H1 (cell line): ENCODE measurements around the gene PSMC4. TPM values are rescaled to one million over a fixed set of nuclear protein-coding genes. Genes with fewer than 3 reads are reported as not detected.
A peak's percentile ranks its signal among the peaks of the same experiment; 100 is the strongest.

Experiments
- CTCF ChIA-PET: fragments of 300-600 bp; sonication (Branson Sonifier 250); formaldehyde crosslinking; loops from one replicate; lab custom pipeline; 2021; ENCODE audit not compliant: partially characterized antibody; lab: Charles Lee
- POLR2A ChIA-PET: fragments of 300-600 bp; sonication (Branson Sonifier 250); formaldehyde crosslinking; loops from one replicate; lab custom pipeline; 2021; ENCODE audit warnings: inconsistent platforms; ENCODE audit not compliant: partially characterized antibody; lab: Charles Lee
- DNase-seq, 2 experiments: peaks; one replicate each; pipeline versions ENCODE4 v3.0.0 to v3.0.0-alpha.2; 2010 to 2022; ENCODE audit warnings: low spot score in 2 of 2, low read depth in 1 of 2, mixed read lengths in 1 of 2
- FAIRE-seq: peaks from 2 replicates; lab custom pipeline; 2011; peaks lifted over from hg19 to GRCh38; lab: Jason Lieb, UNC
- H2AFZ ChIP-seq: 2 replicates; pipeline ENCODE4 v1.8.1; 2012; ENCODE audit warnings: low read length, inconsistent platforms
- H2AK5ac ChIP-seq: 2 replicates; pipeline ENCODE4 v1.6.1; 2013; ENCODE audit warnings: low read depth, low read length
- H2BK120ac ChIP-seq: replicated peaks from 2 replicates; pipeline ENCODE3; 2013; ENCODE audit warnings: low read depth, low read length, inconsistent platforms
- H2BK12ac ChIP-seq: 2 replicates; pipeline ENCODE4 v1.6.1; 2013; ENCODE audit warnings: low read depth, low read length
- H2BK15ac ChIP-seq: 2 replicates; pipeline ENCODE4 v1.6.1; 2013; ENCODE audit warnings: low read length
- H2BK20ac ChIP-seq: 2 replicates; pipeline ENCODE4 v1.6.1; 2013; ENCODE audit warnings: low read length
- H2BK5ac ChIP-seq: 2 replicates; pipeline ENCODE4 v1.6.1; 2013; ENCODE audit warnings: low read depth, low read length
- H3K14ac ChIP-seq: 2 replicates; pipeline ENCODE4 v1.6.1; 2013; ENCODE audit warnings: inconsistent platforms; ENCODE audit not compliant: insufficient read length
- H3K18ac ChIP-seq: 2 replicates; pipeline ENCODE4 v1.6.1; 2013; ENCODE audit warnings: low read length; ENCODE audit errors: extremely low read depth
- H3K23ac ChIP-seq: 2 replicates; pipeline ENCODE4 v1.6.1; 2013; ENCODE audit warnings: inconsistent platforms; ENCODE audit not compliant: insufficient read length
- H3K23me2 ChIP-seq: 2 replicates; pipeline ENCODE4 v1.6.1; 2013; ENCODE audit warnings: low read depth, low read length
- H3K27ac ChIP-seq: 2 replicates; pipeline ENCODE4 v1.6.1; 2011; ENCODE audit warnings: low read depth, low read length, inconsistent platforms
- H3K27me3 ChIP-seq, 4 experiments: replicated peaks in 1 of 4; 1 replicate in 1 of 4; 2 replicates in 3 of 4; pipeline versions ENCODE4 v1.6.1 to v1.8.1; 2011 to 2013; ENCODE audit warnings: low read length in 3 of 4, mild to moderate bottlenecking in 3 of 4, inconsistent platforms in 2 of 4, mixed read lengths in 2 of 4, moderate library complexity in 1 of 4; ENCODE audit not compliant: control insufficient read depth in 3 of 4, insufficient read depth in 3 of 4; ENCODE audit errors: extremely low read depth in 1 of 4
- H3K36me3 ChIP-seq, 4 experiments: 2 replicates each; pipeline versions ENCODE4 v1.6.1 to v1.8.1; 2011 to 2013; ENCODE audit warnings: mild to moderate bottlenecking in 4 of 4, low read length in 3 of 4, moderate library complexity in 2 of 4, control low read depth in 1 of 4, inconsistent platforms in 1 of 4; ENCODE audit not compliant: insufficient read depth in 4 of 4, control insufficient read depth in 2 of 4
- H3K4ac ChIP-seq: replicated peaks from 2 replicates; pipeline ENCODE3; 2013; ENCODE audit warnings: low read length, low read depth, mixed read lengths, inconsistent platforms; ENCODE audit not compliant: insufficient read length
- H3K4me1 ChIP-seq, 4 experiments: replicated peaks in 1 of 4; 1 replicate in 1 of 4; 2 replicates in 3 of 4; pipeline versions ENCODE4 v1.6.1 to v1.8.1; 2011 to 2013; ENCODE audit warnings: low read length in 3 of 4, inconsistent platforms in 2 of 4, mixed read lengths in 1 of 4; ENCODE audit not compliant: insufficient read depth in 4 of 4, control insufficient read depth in 3 of 4
- H3K4me2 ChIP-seq, 2 experiments: 2 replicates each; pipeline versions ENCODE4 v1.6.1 to v1.8.1; 2011 to 2013; ENCODE audit warnings: low read depth in 2 of 2, low read length in 2 of 2, control low read depth in 1 of 2, inconsistent platforms in 1 of 2, mild to moderate bottlenecking in 1 of 2; ENCODE audit not compliant: insufficient read depth in 1 of 2
- H3K4me3 ChIP-seq, 4 experiments: fragments of 200-600, 300-600 bp in 1 of 4; sonication (generic), shearing (Covaris generic), sonication (Bioruptor Twin) in 1 of 4; 2 replicates each; pipeline versions ENCODE4 v1.5.1 to v1.8.1; 2011 to 2016; ENCODE audit warnings: low read length in 4 of 4, low read depth in 3 of 4, control low read depth in 2 of 4, inconsistent platforms in 2 of 4, mild to moderate bottlenecking in 2 of 4, mixed read lengths in 1 of 4, moderate library complexity in 1 of 4; ENCODE audit not compliant: insufficient read depth in 2 of 4; ENCODE audit errors: extremely low read depth in 1 of 4
- H3K56ac ChIP-seq: replicated peaks from 2 replicates; pipeline ENCODE3; 2013; ENCODE audit warnings: low read depth, mild to moderate bottlenecking, mixed read lengths, low read length, inconsistent platforms; ENCODE audit not compliant: insufficient read length
- H3K79me1 ChIP-seq: 2 replicates; pipeline ENCODE4 v1.6.1; 2013; ENCODE audit warnings: low read depth, low read length, control low read depth
- H3K79me2 ChIP-seq, 2 experiments: 2 replicates each; pipeline versions ENCODE4 v1.6.1 to v1.8.1; 2012 to 2013; ENCODE audit warnings: low read length in 2 of 2, mild to moderate bottlenecking in 2 of 2, inconsistent platforms in 1 of 2; ENCODE audit not compliant: insufficient read depth in 2 of 2, control insufficient read depth in 1 of 2
- H3K9ac ChIP-seq, 4 experiments: replicated peaks in 1 of 4; 1 replicate in 1 of 4; 2 replicates in 3 of 4; pipeline versions ENCODE4 v1.6.1 to v1.8.1; 2011 to 2013; ENCODE audit warnings: low read depth in 3 of 4, low read length in 3 of 4, control low read depth in 2 of 4, mild to moderate bottlenecking in 2 of 4, moderate library complexity in 2 of 4, inconsistent platforms in 1 of 4; ENCODE audit errors: extremely low read depth in 1 of 4
- H3K9me3 ChIP-seq, 2 experiments: 2 replicates each; pipeline versions ENCODE4 v1.6.1 to v1.8.1; 2012 to 2013; ENCODE audit warnings: mild to moderate bottlenecking in 2 of 2, moderate library complexity in 2 of 2, control low read depth in 1 of 2, inconsistent platforms in 1 of 2, low read depth in 1 of 2, low read length in 1 of 2, mixed read lengths in 1 of 2; ENCODE audit not compliant: insufficient read depth in 2 of 2
- H4K20me1 ChIP-seq, 2 experiments: replicated peaks in 1 of 2; 2 replicates each; pipeline versions ENCODE3 to v1.8.1; 2011 to 2013; ENCODE audit warnings: inconsistent platforms in 2 of 2, low read length in 2 of 2, mild to moderate bottlenecking in 1 of 2; ENCODE audit not compliant: insufficient read depth in 2 of 2, control insufficient read depth in 1 of 2
- H4K5ac ChIP-seq: 2 replicates; pipeline ENCODE4 v1.6.1; 2013; ENCODE audit warnings: low read length, low read depth, mixed read lengths, inconsistent platforms; ENCODE audit not compliant: insufficient read length
- H4K8ac ChIP-seq: 2 replicates; pipeline ENCODE4 v1.8.0; 2013; ENCODE audit warnings: mild to moderate bottlenecking, moderate library complexity, low read length, inconsistent platforms; ENCODE audit not compliant: insufficient read depth; ENCODE audit errors: extremely low read depth
- H4K91ac ChIP-seq: replicated peaks from 2 replicates; pipeline ENCODE3; 2013; ENCODE audit warnings: low read length, mixed read lengths, inconsistent platforms; ENCODE audit not compliant: insufficient read length
- BRCA1 ChIP-seq: IDR thresholded peaks from 2 replicates; pipeline ENCODE4 v1.6.1; 2012; ENCODE audit warnings: low read depth, low read length, improper control_type of control experiment
- CEBPB ChIP-seq: IDR thresholded peaks from 2 replicates; pipeline ENCODE4 v1.6.1; 2012; ENCODE audit warnings: low read depth, low read length
- CTBP2 ChIP-seq: IDR thresholded peaks from 2 replicates; pipeline ENCODE4 v1.7.0; 2011; ENCODE audit warnings: borderline replicate concordance, mild to moderate bottlenecking, moderate library complexity, mixed read lengths, low read length; ENCODE audit not compliant: insufficient read depth, insufficient read length
- FOSL1 ChIP-seq: IDR thresholded peaks from 2 replicates; pipeline ENCODE4 v1.6.1; 2011; ENCODE audit warnings: mild to moderate bottlenecking, low read depth, low read length, moderate library complexity; ENCODE audit not compliant: insufficient read depth
- JUN ChIP-seq: IDR thresholded peaks from 2 replicates; pipeline ENCODE4 v1.6.1; 2011; ENCODE audit warnings: low read depth, mild to moderate bottlenecking, improper control_type of control experiment, low read length
- POLR2AphosphoS5 ChIP-seq: IDR thresholded peaks from 2 replicates; pipeline ENCODE4 v1.6.1; 2011; ENCODE audit warnings: low read depth, low read length
- POU5F1 ChIP-seq: IDR thresholded peaks from 2 replicates; pipeline ENCODE4 v1.6.1; 2011; ENCODE audit warnings: low read depth, mild to moderate bottlenecking, low read length, moderate library complexity
- RBBP5 ChIP-seq: IDR thresholded peaks from 2 replicates; pipeline ENCODE4 v1.7.1; 2012; ENCODE audit warnings: low read depth, mild to moderate bottlenecking, inconsistent platforms, low read length, moderate library complexity, borderline replicate concordance
- SAP30 ChIP-seq: fragments of 300-600 bp; sonication (generic); IDR thresholded peaks from 2 replicates; pipeline ENCODE4 v1.7.1; 2012; ENCODE audit warnings: low read length, moderate library complexity, mild to moderate bottlenecking, inconsistent platforms; ENCODE audit not compliant: insufficient read depth, insufficient replicate concordance
- SIX5 ChIP-seq: IDR thresholded peaks from 2 replicates; pipeline ENCODE4 v1.6.1; 2011; ENCODE audit warnings: mild to moderate bottlenecking, low read depth, low read length
- SP1 ChIP-seq: IDR thresholded peaks from 2 replicates; pipeline ENCODE4 v1.6.1; 2011; ENCODE audit warnings: low read depth, low read length
- SP2 ChIP-seq: IDR thresholded peaks from 2 replicates; pipeline ENCODE4 v1.6.1; 2012; ENCODE audit warnings: mild to moderate bottlenecking, low read length, inconsistent platforms
- TAF7 ChIP-seq: optimal IDR thresholded peaks from 2 replicates; pipeline ENCODE3; 2011; ENCODE audit warnings: low read depth, mild to moderate bottlenecking, inconsistent platforms, low read length, moderate library complexity, borderline replicate concordance
- TCF12 ChIP-seq: IDR thresholded peaks from 2 replicates; pipeline ENCODE4 v1.6.1; 2011; ENCODE audit warnings: low read depth, mild to moderate bottlenecking, low read length
- YY1 ChIP-seq: IDR thresholded peaks from 2 replicates; pipeline ENCODE4 v1.6.1; 2011; ENCODE audit warnings: low read depth, mild to moderate bottlenecking, low read length
- ZNF274 ChIP-seq: IDR thresholded peaks from 2 replicates; pipeline ENCODE4 v1.7.0; 2012; ENCODE audit warnings: low read length, borderline replicate concordance; ENCODE audit errors: extremely low read depth
- WGBS, 2 experiments: shearing (Covaris generic) in 1 of 2; methylation state at CpG; one replicate each; pipeline versions ENCODE4 v1.1.6 to v1.1.7; 2013 to 2015; ENCODE audit warnings: low lambda C conversion rate in 2 of 2, mixed read lengths in 2 of 2, inconsistent platforms in 1 of 2, low coverage in 1 of 2, missing lambda C conversion rate in 1 of 2; ENCODE audit not compliant: insufficient replicate concordance in 2 of 2, insufficient coverage in 1 of 2, insufficient read length in 1 of 2; ENCODE audit errors: extremely low coverage in 1 of 2, missing lambda C conversion rate in 1 of 2; 5-methylcytosine and 5-hydroxymethylcytosine counted together
- polyA plus RNA-seq, 7 experiments: library from polyadenylated mRNA; depleted of rRNA in 3 of 7; stranded (reverse) in 5 of 7; unstranded in 2 of 7; fragments of >200 nt in 5 of 7; fragments of 200-250 nt in 2 of 7; gene quantifications; 1 replicate in 5 of 7; 2 replicates in 1 of 7; 4 replicates in 1 of 7; pipeline versions ENCODE4 v1.2.1 to v1.2.3, GENCODE V29; 2011 to 2013; ENCODE audit warnings: missing spikeins in 2 of 7, mixed read lengths in 2 of 7
- total RNA-seq: library from RNA; stranded (reverse); fragmentation: NEBNext Ultra II Directional; extraction: Animal tissue kit (Norgen Biotek cat#: 25700); gene quantifications from 2 replicates; pipeline ENCODE4 v1.2.1, GENCODE V29; 2021

Gene PSMC4
- total and polyA plus RNA-seq, 2 of the 8 experiments (the other 6 are each of a cell fraction or from before 2014, with no cell fraction given) = 116 to 126 TPM

DNA sequence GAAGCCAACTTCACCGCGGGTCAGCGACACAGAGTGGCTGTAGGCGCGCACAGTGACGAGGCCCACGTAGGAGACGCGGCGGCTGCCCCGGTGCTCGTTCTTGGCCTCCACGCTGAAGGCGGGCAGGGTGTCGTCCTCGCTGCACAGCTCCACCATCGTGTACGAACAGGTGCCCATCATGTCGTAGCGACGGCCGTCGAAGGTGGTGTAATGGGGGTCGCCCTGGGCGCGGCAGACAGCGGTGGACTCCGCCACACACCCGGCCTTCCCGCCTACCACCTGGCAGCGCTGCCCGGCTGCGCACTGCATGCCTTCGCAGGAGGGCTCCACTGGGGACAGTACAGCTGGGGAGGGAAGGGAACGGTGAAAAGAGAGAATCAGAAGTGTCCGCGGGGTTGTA is 46.6 kb upstream of the PSMC4 start:
- TF ChIP-seq SIX5 (no peak), TCF12 (no peak), SAP30 (no peak), FOSL1 (no peak), YY1 (no peak), RBBP5 (no peak), ZNF274 (no peak), POLR2AphosphoS5 (no peak), CTBP2 (no peak), TAF7 (no peak), JUN (no peak), BRCA1 (no peak), SP1 (no peak), CEBPB (no peak), POU5F1 (no peak), SP2 (no peak)
- H2AK5ac ChIP-seq = no peak overlapping the region
- no peak overlapping the region for H3K27ac ChIP-seq
- H3K4me2 ChIP-seq = no peak overlapping the region
- WGBS, 2 experiments = 95% methylated on average over 20 of the region's 37 CpGs; no CpG with 5 or more reads in 1 of the 2 experiments
- no peak overlapping the region for H2BK20ac ChIP-seq
- no peak overlapping the region for H2BK120ac ChIP-seq
- ChIA-PET CTCF (interaction anchor here (0.8 kb wide), 1 partner anchor 70 kb away, joined by 4 read pairs; no protein-coding TSS in a partner anchor), POLR2A (no interaction called here)
- H3K4me1 ChIP-seq = no peaks in the 10 kb centered on the region
- H3K79me2 ChIP-seq = no peaks in the 10 kb centered on the region
- no peak overlapping the region for H3K18ac ChIP-seq
- no peak overlapping the region; the same call in 1 of the 2 replicates for H4K8ac ChIP-seq
- H2BK5ac ChIP-seq = no peak overlapping the region
- no peak overlapping the region for H3K14ac ChIP-seq
- H3K23ac ChIP-seq = no peak overlapping the region
- no peak overlapping the region for H4K5ac ChIP-seq
- H3K79me1 ChIP-seq = no peaks in the 10 kb centered on the region
- no peaks in the 10 kb centered on the region for H3K27me3 ChIP-seq
- H3K56ac ChIP-seq = no peak overlapping the region
- no peak overlapping the region for H2BK12ac ChIP-seq
- H3K36me3 ChIP-seq = no peaks in the 10 kb centered on the region
- no peak overlapping the region for H2BK15ac ChIP-seq
- no peak for DNase-seq
- H4K91ac ChIP-seq = peak overlapping the region; percentile 27
- no peak overlapping the region for H2AFZ ChIP-seq
- H3K4me3 ChIP-seq = no peak overlapping the region
- FAIRE-seq = no peak
- no peaks in the 10 kb centered on the region for H4K20me1 ChIP-seq
- no peak overlapping the region for H3K4ac ChIP-seq
- no peak overlapping the region for H3K9ac ChIP-seq
- no peaks in the 10 kb centered on the region for H3K9me3 ChIP-seq
- H3K23me2 ChIP-seq = 0 out of 2 replicates have a peak, but pooled peaks cover 2% of the 10 kb centered on the region
